Endothelial cell of umbilical vein (primary cell): Measurements from ENCODE around the gene UTF1. TPM values are rescaled to one million over a fixed set of nuclear protein-coding genes. Genes with fewer than 3 reads are reported as not detected.

Experiments used
- BruUV-seq: library from RNA; stranded (reverse); fragments of 400-500 nt; replicated peaks from 2 replicates; lab custom pipeline; 2021; lab: Mats Ljungman, UMichigan
- CTCF ChIA-PET: fragments of 300-600, 350-600 bp; sonication (Branson Sonifier 250); formaldehyde crosslinking; loops from one replicate; lab custom pipeline; 2021; ENCODE audit warnings: antibody characterized with exemption, inconsistent platforms; lab: Charles Lee
- POLR2A ChIA-PET: fragments of 300-600, 350-600 bp; sonication (Branson Sonifier 250); formaldehyde crosslinking; loops from one replicate; lab custom pipeline; 2021; ENCODE audit warnings: antibody characterized with exemption, inconsistent platforms; lab: Charles Lee
- DNase-seq: peaks from one replicate; pipeline ENCODE4 v3.0.0-alpha.2; 2011; ENCODE audit warnings: low read depth, low spot score
- FAIRE-seq: peaks from 2 replicates; lab custom pipeline; 2011; peaks lifted over from hg19 to GRCh38; lab: Jason Lieb, UNC
- H2AFZ ChIP-seq: 2 replicates; pipeline ENCODE4 v1.6.0; 2012; ENCODE audit warnings: low read depth, low read length, control low read depth, inconsistent platforms
- H3K27ac ChIP-seq: 2 replicates; pipeline ENCODE4 v1.5.1; 2011; ENCODE audit warnings: low read depth, mild to moderate bottlenecking, control low read depth, low read length, moderate library complexity; ENCODE audit not compliant: insufficient read depth
- H3K27me3 ChIP-seq, 2 experiments: 2 replicates each; pipeline versions ENCODE4 v1.6.0 to v1.6.1; 2011; ENCODE audit warnings: low read length in 2 of 2, mixed read lengths in 1 of 2; ENCODE audit not compliant: control insufficient read depth in 2 of 2, insufficient read depth in 2 of 2
- H3K36me3 ChIP-seq, 2 experiments: 2 replicates in 1 of 2; 3 replicates in 1 of 2; pipeline ENCODE4 v1.5.1; 2011; ENCODE audit warnings: low read length in 2 of 2, mild to moderate bottlenecking in 1 of 2, moderate library complexity in 1 of 2; ENCODE audit not compliant: control insufficient read depth in 2 of 2, insufficient read depth in 2 of 2; ENCODE audit errors: extremely low read depth in 1 of 2
- H3K4me1 ChIP-seq: 3 replicates; pipeline ENCODE4 v1.5.1; 2011; ENCODE audit warnings: mild to moderate bottlenecking, low read length; ENCODE audit not compliant: control insufficient read depth, insufficient read depth; ENCODE audit errors: extremely low read depth
- H3K4me2 ChIP-seq: 2 replicates; pipeline ENCODE4 v1.6.1; 2011; ENCODE audit warnings: low read length, control low read depth, mixed read lengths; ENCODE audit not compliant: insufficient read depth
- H3K4me3 ChIP-seq, 3 experiments: fragments of 200-600 bp in 1 of 3; sonication (generic), shearing (Covaris generic) in 1 of 3; replicated peaks in 1 of 3; 2 replicates each; pipeline ENCODE4 v1.5.1; 2011 to 2016; ENCODE audit warnings: control low read depth in 3 of 3, low read length in 3 of 3, mild to moderate bottlenecking in 2 of 3, inconsistent platforms in 1 of 3, low read depth in 1 of 3, moderate library complexity in 1 of 3; ENCODE audit not compliant: insufficient read depth in 1 of 3
- H3K79me2 ChIP-seq: 2 replicates; pipeline ENCODE4 v1.6.0; 2012; ENCODE audit warnings: low read length, inconsistent platforms; ENCODE audit not compliant: control insufficient read depth, insufficient read depth
- H3K9ac ChIP-seq: replicated peaks from 2 replicates; pipeline ENCODE3; 2011; ENCODE audit warnings: low read length, control low read depth; ENCODE audit not compliant: insufficient read depth; ENCODE audit errors: extremely low read depth
- H3K9me1 ChIP-seq: replicated peaks from 3 replicates; pipeline ENCODE4 v1.6.0; 2011; ENCODE audit warnings: mild to moderate bottlenecking, low read length; ENCODE audit not compliant: control insufficient read depth, insufficient read depth; ENCODE audit errors: extremely low read depth
- H3K9me3 ChIP-seq: replicated peaks from 2 replicates; pipeline ENCODE4 v1.5.1; 2012; ENCODE audit warnings: low read length, inconsistent platforms; ENCODE audit not compliant: control insufficient read depth, insufficient read depth
- H4K20me1 ChIP-seq: replicated peaks from 2 replicates; pipeline ENCODE3; 2011; ENCODE audit warnings: mild to moderate bottlenecking, low read length; ENCODE audit not compliant: control insufficient read depth, insufficient read depth; ENCODE audit errors: extremely low read depth
- CTCF ChIP-seq, 2 donors: IDR thresholded peaks; 1 replicate in 1 of 2; 2 replicates in 1 of 2; pipeline ENCODE4 v1.5.1; 2011; ENCODE audit warnings: low read length in 2 of 2, mild to moderate bottlenecking in 2 of 2, moderate library complexity in 2 of 2, control low read depth in 1 of 2, inconsistent platforms in 1 of 2, low read depth in 1 of 2; ENCODE audit not compliant: insufficient read depth in 1 of 2; ENCODE audit errors: extremely low read depth in 1 of 2
- EZH2 ChIP-seq: IDR thresholded peaks from 2 replicates; pipeline ENCODE4 v1.6.1; 2012; ENCODE audit warnings: borderline replicate concordance, low read depth, mild to moderate bottlenecking, moderate library complexity, low read length, inconsistent platforms; ENCODE audit not compliant: severe bottlenecking
- FOS ChIP-seq: IDR thresholded peaks from 2 replicates; pipeline ENCODE4 v1.6.1; 2011; ENCODE audit warnings: mild to moderate bottlenecking, low read length, moderate library complexity, borderline replicate concordance; ENCODE audit not compliant: insufficient read depth
- GATA2 ChIP-seq: IDR thresholded peaks from 2 replicates; pipeline ENCODE4 v1.7.0; 2011; ENCODE audit warnings: low read depth, mild to moderate bottlenecking, moderate library complexity, mixed read lengths, low read length; ENCODE audit not compliant: insufficient read length, insufficient read depth
- JUN ChIP-seq: IDR thresholded peaks from 2 replicates; pipeline ENCODE4 v1.6.1; 2011; ENCODE audit warnings: borderline replicate concordance, low read depth; ENCODE audit not compliant: insufficient read length, insufficient read depth
- MAX ChIP-seq: IDR thresholded peaks from 2 replicates; pipeline ENCODE4 v1.6.1; 2011; ENCODE audit not compliant: insufficient read depth, insufficient read length
- MYC ChIP-seq: IDR thresholded peaks from one replicate; pipeline ENCODE4 v1.6.1; 2011; ENCODE audit warnings: mild to moderate bottlenecking, low read depth, low read length
- POLR2A ChIP-seq: IDR thresholded peaks from 2 replicates; pipeline ENCODE4 v1.6.1; 2012; ENCODE audit warnings: low read depth, mild to moderate bottlenecking, control low read depth, low read length
- POLR2AphosphoS5 ChIP-seq: IDR thresholded peaks from 2 replicates; pipeline ENCODE4 v1.6.1; 2012; ENCODE audit warnings: low read depth, mild to moderate bottlenecking, control low read depth, low read length, moderate library complexity; ENCODE audit not compliant: insufficient read depth
- dilution Hi-C: fragments of 300-500 bp; cut with MboI; formaldehyde crosslinking; loops from one replicate; pipeline ENCODE4 v1.15.0; 2019; ENCODE audit warnings: low sequenced_read_pairs; ENCODE audit not compliant: extremely low pct_ligation_motif_present
- intact Hi-C: fragments of 100-400 bp; cut with micrococcal nuclease; formaldehyde crosslinking; loops from one replicate; pipeline ENCODE4 v1.10.0; 2022
- polyA plus RNA-seq, 4 experiments: library from polyadenylated mRNA; depleted of rRNA in 3 of 4; stranded (reverse) in 3 of 4; unstranded in 1 of 4; fragments of >200 nt; gene quantifications; 2 replicates each; pipeline versions ENCODE4 v1.2.1 to v1.2.3, GENCODE V29; 2011 to 2012; ENCODE audit warnings: missing spikeins in 1 of 4
- total RNA-seq: library from RNA; stranded (reverse); gene quantifications from 2 replicates; pipeline ENCODE4 v1.2.3, GENCODE V29; 2021

The UTF1 gene
- total and polyA plus RNA-seq, 2 donors (not counting 3 experiments of a cell fraction or from before 2014, with no cell fraction given) = not detected

GRCh38 chr10:133280391-133281059, 50.5 kb downstream of the UTF1 start:
- Histone ChIP-seq H3K9me3 (no peaks in the 10 kb centered on the region), H3K9ac (no peak overlapping the region), H3K27ac (no peak overlapping the region), H3K9me1 (no peaks in the 10 kb centered on the region), H3K4me3 (no peak overlapping the region), H3K79me2 (no peaks in the 10 kb centered on the region), H2AFZ (no peak overlapping the region), H3K4me2 (no peak overlapping the region), H3K36me3 (peaks cover 4 to 37% of the 10 kb centered on the region in 2 experiments), H4K20me1 (no peaks in the 10 kb centered on the region), H3K4me1 (no peaks in the 10 kb centered on the region), H3K27me3 (peaks cover 5 to 10% of the 10 kb centered on the region in 2 experiments)
- no peak for FAIRE-seq
- POLR2A ChIA-PET = no interaction called here
- CTCF ChIA-PET = no interaction called here
- intact Hi-C loops = no loop called here
- no TSS peak for BruUV-seq
- dilution Hi-C loops = no loop called here
- DNase-seq = no peak
- TF ChIP-seq CTCF (IDR thresholded peaks at IDR 0.05; ENCODE audit: extremely low read depth in 1 of 2, insufficient read depth in 1 of 2, low read depth in 1 of 2, low read length in 2 of 2) = no peak
- no peak for TF ChIP-seq POLR2AphosphoS5
- TF ChIP-seq MAX = no peak
- TF ChIP-seq FOS = no peak
- TF ChIP-seq EZH2 = no peak
- TF ChIP-seq JUN = no peak
- no peak for TF ChIP-seq MYC
- TF ChIP-seq GATA2 = no peak
- no peak for TF ChIP-seq POLR2A
